Keratinocyte (primary cell): Measurements from ENCODE around the gene SASH1.

Experiments used
- EZH2 ChIP-seq: IDR thresholded peaks from one replicate; pipeline ENCODE4 v1.6.1; 2012; ENCODE audit warnings: inconsistent platforms, mild to moderate bottlenecking, low read length, moderate library complexity
- TF ChIP-seq, protein P1 (sequence below), 3 experiments: IDR thresholded peaks in 1 of 3; conservative IDR thresholded peaks in 1 of 3; optimal IDR thresholded peaks in 1 of 3; 2 replicates in 2 of 3; 3 replicates in 1 of 3; pipeline versions ENCODE3 to v1.5.1; 2011; ENCODE audit warnings: low read length in 3 of 3, mild to moderate bottlenecking in 3 of 3, moderate library complexity in 2 of 3, control low read depth in 1 of 3, inconsistent platforms in 1 of 3; ENCODE audit not compliant: insufficient read depth in 2 of 3; ENCODE audit errors: extremely low read depth in 1 of 3

DNA sequence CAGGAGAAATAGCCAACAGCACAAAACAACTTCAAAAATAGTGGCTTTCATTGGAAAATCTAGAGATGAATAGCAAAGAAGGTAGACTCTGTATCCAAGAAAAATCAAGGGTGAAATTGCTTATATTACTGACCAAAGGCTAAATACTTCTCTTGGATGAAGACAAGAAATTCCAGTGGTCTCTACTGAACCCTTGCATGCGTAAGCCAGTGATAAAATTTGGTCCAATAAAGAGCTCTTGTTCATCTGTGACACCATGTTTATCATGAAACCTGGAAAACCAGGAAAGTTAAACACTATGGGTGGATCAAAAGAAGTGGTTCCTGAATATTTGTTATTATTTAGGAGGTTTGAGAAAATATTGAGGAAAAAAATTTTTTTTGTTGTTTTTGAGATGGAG is 25.6 kb upstream of the SASH1 start:
- TF ChIP-seq, protein P1, sequence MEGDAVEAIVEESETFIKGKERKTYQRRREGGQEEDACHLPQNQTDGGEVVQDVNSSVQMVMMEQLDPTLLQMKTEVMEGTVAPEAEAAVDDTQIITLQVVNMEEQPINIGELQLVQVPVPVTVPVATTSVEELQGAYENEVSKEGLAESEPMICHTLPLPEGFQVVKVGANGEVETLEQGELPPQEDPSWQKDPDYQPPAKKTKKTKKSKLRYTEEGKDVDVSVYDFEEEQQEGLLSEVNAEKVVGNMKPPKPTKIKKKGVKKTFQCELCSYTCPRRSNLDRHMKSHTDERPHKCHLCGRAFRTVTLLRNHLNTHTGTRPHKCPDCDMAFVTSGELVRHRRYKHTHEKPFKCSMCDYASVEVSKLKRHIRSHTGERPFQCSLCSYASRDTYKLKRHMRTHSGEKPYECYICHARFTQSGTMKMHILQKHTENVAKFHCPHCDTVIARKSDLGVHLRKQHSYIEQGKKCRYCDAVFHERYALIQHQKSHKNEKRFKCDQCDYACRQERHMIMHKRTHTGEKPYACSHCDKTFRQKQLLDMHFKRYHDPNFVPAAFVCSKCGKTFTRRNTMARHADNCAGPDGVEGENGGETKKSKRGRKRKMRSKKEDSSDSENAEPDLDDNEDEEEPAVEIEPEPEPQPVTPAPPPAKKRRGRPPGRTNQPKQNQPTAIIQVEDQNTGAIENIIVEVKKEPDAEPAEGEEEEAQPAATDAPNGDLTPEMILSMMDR (optimal IDR thresholded peaks at IDR 0.05 in 1 of 3, IDR thresholded peaks at IDR 0.05 in 1 of 3, conservative IDR thresholded peaks at IDR 0.05 in 1 of 3; ENCODE audit: extremely low read depth in 1 of 3, insufficient read depth in 2 of 3, low read length in 3 of 3) = no peak
- no peak for TF ChIP-seq EZH2
